SK-N-SH (cell line): Measurements from ENCODE around the gene SLC39A13. TPM values are rescaled to one million over a fixed set of nuclear protein-coding genes. Genes with fewer than 3 reads are reported as not detected.

Experiments
- CTCF ChIA-PET: fragments of 300-600, 350-600 bp; formaldehyde crosslinking; extraction: SDS; loops from one replicate; lab custom pipeline; 2021; lab: Yijun Ruan, JAX
- POLR2A ChIA-PET: fragments of 350-600 bp; sonication (Branson Sonifier 250); formaldehyde crosslinking; extraction: SDS; loops from one replicate; lab custom pipeline; 2020; ENCODE audit warnings: antibody characterized with exemption, inconsistent platforms; lab: Yijun Ruan, JAX
- DNase-seq: peaks from one replicate; pipeline ENCODE4 v3.0.0; 2012
- H2AFZ ChIP-seq: fragments of 200-600 bp; sonication (generic); 2 replicates; pipeline ENCODE4 v1.8.1; 2016; ENCODE audit warnings: antibody characterized with exemption, mild to moderate bottlenecking, low read depth
- H3F3A ChIP-seq: fragments of 200-600 bp; sonication (generic); replicated peaks from 2 replicates; pipeline ENCODE3; 2016; ENCODE audit warnings: antibody characterized with exemption, mild to moderate bottlenecking; ENCODE audit not compliant: insufficient read depth
- H3K27ac ChIP-seq, 2 experiments: fragments of 200-500 bp in 1 of 2; fragments of 200-600 bp in 1 of 2; sonication (Bioruptor generic) in 1 of 2; sonication (generic), shearing (Covaris generic) in 1 of 2; 2 replicates each; pipeline versions ENCODE4 v1.5.1 to v1.6.1; 2014 to 2016; ENCODE audit warnings: low read depth in 2 of 2, inconsistent platforms in 1 of 2, low read length in 1 of 2, mild to moderate bottlenecking in 1 of 2, mixed read lengths in 1 of 2
- H3K27me3 ChIP-seq: fragments of 200-600 bp; sonication (generic), shearing (Covaris generic); 2 replicates; pipeline ENCODE4 v1.6.1; 2016; ENCODE audit warnings: mixed run types; ENCODE audit not compliant: insufficient read depth
- H3K36me3 ChIP-seq, 2 experiments: fragments of 200-500 bp in 1 of 2; fragments of 200-600 bp in 1 of 2; sonication (Bioruptor generic) in 1 of 2; sonication (generic) in 1 of 2; replicated peaks in 1 of 2; 2 replicates each; pipeline versions ENCODE3 to v1.5.1; 2014 to 2016; ENCODE audit warnings: low read length in 1 of 2, mild to moderate bottlenecking in 1 of 2; ENCODE audit not compliant: insufficient read depth in 2 of 2, control insufficient read depth in 1 of 2
- H3K4me1 ChIP-seq, 2 experiments: fragments of 200-500 bp in 1 of 2; fragments of 200-600 bp in 1 of 2; sonication (Bioruptor generic) in 1 of 2; sonication (generic), shearing (Covaris generic) in 1 of 2; 2 replicates each; pipeline versions ENCODE4 v1.5.1 to v1.6.1; 2014 to 2016; ENCODE audit warnings: low read depth in 1 of 2, low read length in 1 of 2, mixed run types in 1 of 2; ENCODE audit not compliant: insufficient read depth in 2 of 2, control insufficient read depth in 1 of 2
- H3K4me2 ChIP-seq: fragments of 200-600 bp; sonication (generic), shearing (Covaris generic); 2 replicates; pipeline ENCODE4 v1.6.1; 2017; ENCODE audit warnings: mixed run types
- H3K4me3 ChIP-seq, 2 experiments: fragments of 200-500 bp in 1 of 2; fragments of 200-600 bp in 1 of 2; sonication (Bioruptor generic) in 1 of 2; sonication (generic), shearing (Covaris generic) in 1 of 2; 2 replicates each; pipeline versions ENCODE4 v1.5.1 to v1.8.1; 2014 to 2016; ENCODE audit warnings: low read depth in 2 of 2, inconsistent platforms in 1 of 2, low read length in 1 of 2, mild to moderate bottlenecking in 1 of 2, mixed read lengths in 1 of 2, moderate library complexity in 1 of 2
- H3K79me2 ChIP-seq: fragments of 200-600 bp; sonication (generic); 2 replicates; pipeline ENCODE4 v1.8.1; 2017; ENCODE audit warnings: mild to moderate bottlenecking; ENCODE audit not compliant: insufficient read depth
- H3K9ac ChIP-seq: fragments of 200-600 bp; sonication (generic); 2 replicates; pipeline ENCODE4 v1.6.1; 2017; ENCODE audit warnings: mixed run types
- H3K9me2 ChIP-seq: fragments of 200-600 bp; sonication (generic); 2 replicates; pipeline ENCODE4 v1.6.1; 2017; ENCODE audit warnings: mixed run types
- H3K9me3 ChIP-seq: fragments of 200-600 bp; sonication (generic); 2 replicates; pipeline ENCODE4 v1.6.1; 2017; ENCODE audit warnings: mixed run types, mild to moderate bottlenecking, moderate library complexity
- H4K20me1 ChIP-seq: fragments of 200-600 bp; sonication (generic); 2 replicates; pipeline ENCODE4 v1.6.1; 2017; ENCODE audit warnings: mild to moderate bottlenecking, mixed run types; ENCODE audit not compliant: insufficient read depth
- CHD2 ChIP-seq: fragments of 150-350 bp; IDR thresholded peaks from 2 replicates; pipeline ENCODE4 v1.6.1; 2018; ENCODE audit warnings: low read length; ENCODE audit not compliant: partially characterized antibody
- ELF1 ChIP-seq: IDR thresholded peaks from 2 replicates; pipeline ENCODE4 v1.4.0; 2012
- EZH2phosphoT487 ChIP-seq: fragments of 200-600 bp; sonication (generic); IDR thresholded peaks from 2 replicates; pipeline ENCODE4 v1.6.1; 2017; ENCODE audit warnings: low read depth, mixed run types, mild to moderate bottlenecking, antibody characterized with exemption, moderate library complexity, borderline replicate concordance
- MAX ChIP-seq: IDR thresholded peaks from 2 replicates; pipeline ENCODE4 v1.4.0; 2012; ENCODE audit warnings: low read depth
- NFIC ChIP-seq: IDR thresholded peaks from 2 replicates; pipeline ENCODE4 v1.4.0; 2012; ENCODE audit warnings: borderline replicate concordance
- RCOR1 ChIP-seq: fragments of 150-350 bp; IDR thresholded peaks from 2 replicates; pipeline ENCODE4 v1.6.1; 2017; ENCODE audit warnings: antibody characterized with exemption, low read length
- REST ChIP-seq: IDR thresholded peaks from 2 replicates; pipeline ENCODE4 v1.6.1; 2012; ENCODE audit warnings: mild to moderate bottlenecking, low read depth, low read length, moderate library complexity
- RFX5 ChIP-seq: IDR thresholded peaks from 2 replicates; pipeline ENCODE4 v1.6.1; 2012; ENCODE audit warnings: mild to moderate bottlenecking, improper control_type of control experiment, low read length
- TCF12 ChIP-seq: IDR thresholded peaks from 2 replicates; pipeline ENCODE4 v1.4.0; 2012
- TEAD4 ChIP-seq: IDR thresholded peaks from 2 replicates; pipeline ENCODE4 v1.4.0; 2012; ENCODE audit warnings: mild to moderate bottlenecking, borderline replicate concordance; ENCODE audit not compliant: insufficient read depth
- USF1 ChIP-seq: IDR thresholded peaks from 2 replicates; pipeline ENCODE4 v1.4.0; 2012; ENCODE audit warnings: low read depth, borderline replicate concordance
- YY1 ChIP-seq: IDR thresholded peaks from 2 replicates; pipeline ENCODE4 v1.4.0; 2012; ENCODE audit warnings: low read depth, mild to moderate bottlenecking
- WGBS: methylation state at CpG from one replicate; pipeline ENCODE4 v1.1.6; 2017; ENCODE audit warnings: low lambda C conversion rate; 5-methylcytosine and 5-hydroxymethylcytosine counted together
- polyA plus RNA-seq, 3 experiments: library from polyadenylated mRNA; depleted of rRNA; stranded (reverse); fragments of >200 nt; gene quantifications; 2 replicates each; pipeline ENCODE4 v1.2.3, GENCODE V29; 2012
- TF ChIP-seq, protein P1 (sequence below): IDR thresholded peaks from 2 replicates; pipeline ENCODE4 v1.4.0; 2012; ENCODE audit warnings: low read depth, borderline replicate concordance
- TF ChIP-seq, protein P2 (sequence below): fragments of 200-600 bp; sonication (generic); IDR thresholded peaks from 2 replicates; pipeline ENCODE4 v1.6.1; 2017; ENCODE audit warnings: antibody characterized with exemption, mild to moderate bottlenecking, moderate library complexity

The SLC39A13 gene
- polyA plus RNA-seq, 1 of the 3 experiments (the other 2 are of a cell fraction), result 65.5 TPM

DNA sequence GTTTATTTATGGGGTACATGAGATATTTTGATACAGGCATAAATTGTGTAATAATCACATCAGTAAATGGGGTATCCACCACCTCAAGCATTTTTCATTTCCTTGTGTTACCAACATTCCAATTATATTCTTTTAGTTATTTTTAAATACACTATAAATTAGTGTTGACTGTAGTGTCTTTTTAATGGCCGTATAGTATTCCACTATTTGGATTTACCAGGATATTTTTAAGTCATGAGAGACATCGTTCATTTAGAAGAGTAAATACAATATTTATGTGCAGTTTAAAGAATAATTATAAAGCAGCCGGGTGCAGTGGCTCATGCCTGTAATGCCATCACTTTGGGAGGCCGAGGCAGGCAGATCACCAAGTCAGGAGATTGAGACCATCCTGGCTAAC, 23.9 kb upstream of the SLC39A13 start:
- Histone ChIP-seq H4K20me1 (no peaks in the 10 kb centered on the region), H3K4me2 (no peak overlapping the region), H3K27ac (no peak overlapping the region), H3K36me3 (no peaks in the 10 kb centered on the region), H2AFZ (no peak overlapping the region), H3K9me2 (no peaks in the 10 kb centered on the region), H3K4me1 (no peaks in the 10 kb centered on the region), H3K79me2 (no peaks in the 10 kb centered on the region), H3K9me3 (no peaks in the 10 kb centered on the region), H3K9ac (no peak overlapping the region), H3F3A (no peaks in the 10 kb centered on the region), H3K27me3 (no peaks in the 10 kb centered on the region), H3K4me3 (no peak overlapping the region)
- 75% methylated on average over 4 of the region's 4 CpGs for WGBS
- no peak for TF ChIP-seq REST
- no peak for TF ChIP-seq TEAD4
- TF ChIP-seq ELF1, result no peak
- TF ChIP-seq NFIC, result no peak
- TF ChIP-seq, protein P1, sequence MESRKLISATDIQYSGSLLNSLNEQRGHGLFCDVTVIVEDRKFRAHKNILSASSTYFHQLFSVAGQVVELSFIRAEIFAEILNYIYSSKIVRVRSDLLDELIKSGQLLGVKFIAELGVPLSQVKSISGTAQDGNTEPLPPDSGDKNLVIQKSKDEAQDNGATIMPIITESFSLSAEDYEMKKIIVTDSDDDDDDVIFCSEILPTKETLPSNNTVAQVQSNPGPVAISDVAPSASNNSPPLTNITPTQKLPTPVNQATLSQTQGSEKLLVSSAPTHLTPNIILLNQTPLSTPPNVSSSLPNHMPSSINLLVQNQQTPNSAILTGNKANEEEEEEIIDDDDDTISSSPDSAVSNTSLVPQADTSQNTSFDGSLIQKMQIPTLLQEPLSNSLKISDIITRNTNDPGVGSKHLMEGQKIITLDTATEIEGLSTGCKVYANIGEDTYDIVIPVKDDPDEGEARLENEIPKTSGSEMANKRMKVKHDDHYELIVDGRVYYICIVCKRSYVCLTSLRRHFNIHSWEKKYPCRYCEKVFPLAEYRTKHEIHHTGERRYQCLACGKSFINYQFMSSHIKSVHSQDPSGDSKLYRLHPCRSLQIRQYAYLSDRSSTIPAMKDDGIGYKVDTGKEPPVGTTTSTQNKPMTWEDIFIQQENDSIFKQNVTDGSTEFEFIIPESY, result no peak
- no peak for TF ChIP-seq CHD2
- TF ChIP-seq YY1, result no peak
- no peak for TF ChIP-seq RFX5
- DNase-seq, result no peak
- ChIA-PET CTCF (no interaction called here), POLR2A (no interaction called here)

GRCh38 chr11:47387944-47388696, 20.3 kb upstream of the SLC39A13 start:
- Histone ChIP-seq H3K79me2 (no peaks in the 10 kb centered on the region), H3K36me3 (no peaks in the 10 kb centered on the region), H3K9me3 (no peaks in the 10 kb centered on the region), H3K4me1 (no peaks in the 10 kb centered on the region), H3F3A (no peaks in the 10 kb centered on the region), H2AFZ (no peak overlapping the region), H3K4me2 (no peak overlapping the region), H4K20me1 (no peaks in the 10 kb centered on the region), H3K27me3 (no peaks in the 10 kb centered on the region), H3K27ac (no peak overlapping the region), H3K9me2 (no peaks in the 10 kb centered on the region), H3K9ac (no peak overlapping the region), H3K4me3 (no peak overlapping the region)
- CTCF ChIA-PET, result interaction anchor here (1.1 to 7.9 kb wide), 3 partner anchors 14 to 24 kb away, joined by 3 to 78 read pairs (median 4); no protein-coding TSS in a partner anchor
- 81% methylated on average over 9 of the region's 13 CpGs for WGBS
- POLR2A ChIA-PET, result interaction anchor here (0.6 kb wide), 1 partner anchor 462 kb away, joined by 3 read pairs; no protein-coding TSS in a partner anchor
- DNase-seq, result no peak
- TF ChIP-seq, protein P2, sequence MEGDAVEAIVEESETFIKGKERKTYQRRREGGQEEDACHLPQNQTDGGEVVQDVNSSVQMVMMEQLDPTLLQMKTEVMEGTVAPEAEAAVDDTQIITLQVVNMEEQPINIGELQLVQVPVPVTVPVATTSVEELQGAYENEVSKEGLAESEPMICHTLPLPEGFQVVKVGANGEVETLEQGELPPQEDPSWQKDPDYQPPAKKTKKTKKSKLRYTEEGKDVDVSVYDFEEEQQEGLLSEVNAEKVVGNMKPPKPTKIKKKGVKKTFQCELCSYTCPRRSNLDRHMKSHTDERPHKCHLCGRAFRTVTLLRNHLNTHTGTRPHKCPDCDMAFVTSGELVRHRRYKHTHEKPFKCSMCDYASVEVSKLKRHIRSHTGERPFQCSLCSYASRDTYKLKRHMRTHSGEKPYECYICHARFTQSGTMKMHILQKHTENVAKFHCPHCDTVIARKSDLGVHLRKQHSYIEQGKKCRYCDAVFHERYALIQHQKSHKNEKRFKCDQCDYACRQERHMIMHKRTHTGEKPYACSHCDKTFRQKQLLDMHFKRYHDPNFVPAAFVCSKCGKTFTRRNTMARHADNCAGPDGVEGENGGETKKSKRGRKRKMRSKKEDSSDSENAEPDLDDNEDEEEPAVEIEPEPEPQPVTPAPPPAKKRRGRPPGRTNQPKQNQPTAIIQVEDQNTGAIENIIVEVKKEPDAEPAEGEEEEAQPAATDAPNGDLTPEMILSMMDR, result no peak
- TF ChIP-seq RFX5 (no peak), EZH2phosphoT487 (no peak), MAX (no peak), USF1 (no peak), CHD2 (no peak), TCF12 (no peak), RCOR1 (no peak), ELF1 (no peak)
